HG02610 (cell line): ENCODE data around the gene VPS9D1.
"Not testable (repeated sequence)": the region's sequence is repeated elsewhere in the genome, so short reads cannot be mapped to it uniquely, and the experiment has no call there.

Experiments
- ATAC-seq: cut with Tn5 transposase; IDR thresholded peaks from one replicate; pipeline ENCODE4 v1.9.1; 2021; ENCODE audit warnings: mild to moderate bottlenecking, moderate library complexity; ENCODE audit not compliant: unreplicated experiment

VPS9D1 gene

GRCh38 chr16:89695086-89695874 lies 25.4 kb downstream of the VPS9D1 start:
- no peak for ATAC-seq

GRCh38 chr16:89694784-89695085 lies 26.0 kb downstream of the VPS9D1 start:
- ATAC-seq: not testable (repeated sequence)

GRCh38 chr16:89693931-89694783 lies 26.5 kb downstream of the VPS9D1 start:
- ATAC-seq: no peak

- ATAC-seq: no peak
These were observed 27.4 kb downstream of the VPS9D1 start for GRCh38 chr16:89693289-89693731.

- ATAC-seq: no peak
These were observed 28.6 kb downstream of the VPS9D1 start for GRCh38 chr16:89691986-89692569.

- ATAC-seq: no peak
These were observed 29.3 kb downstream of the VPS9D1 start for GRCh38 chr16:89691231-89691985.

- ATAC-seq: no peak
These were observed 30.3 kb downstream of the VPS9D1 start for GRCh38 chr16:89690392-89690901.

GRCh38 chr16:89689621-89690020 lies 31.1 kb downstream of the VPS9D1 start:
- not testable (repeated sequence) for ATAC-seq

GRCh38 chr16:89689142-89689541 lies 31.6 kb downstream of the VPS9D1 start:
- no peak for ATAC-seq

- no peak for ATAC-seq
These were observed 32.3 kb downstream of the VPS9D1 start for GRCh38 chr16:89688395-89688794.

- peak; percentile 22 for ATAC-seq
These were observed 33.4 kb downstream of the VPS9D1 start for GRCh38 chr16:89687092-89687940.

GRCh38 chr16:89686520-89687091 lies 34.1 kb downstream of the VPS9D1 start, which contains the start of gene CDK10:
Gene CDK10, plus strand, starts transcription at chr16:89686689. Its CDS starts 22 bp downstream, at chr16:89686711.
- peak; percentile 78 for ATAC-seq

GRCh38 chr16:89685916-89686315 lies 34.8 kb downstream of the VPS9D1 start:
- ATAC-seq: no peak

GRCh38 chr16:89678258-89678657 lies 42.4 kb downstream of the VPS9D1 start:
- no peak for ATAC-seq

- no peak for ATAC-seq
These were observed 48.3 kb downstream of the VPS9D1 start for GRCh38 chr16:89672177-89672941.

- ATAC-seq: not testable (repeated sequence)
These were observed 49.1 kb downstream of the VPS9D1 start for GRCh38 chr16:89671565-89671964.

- ATAC-seq: no peak
These were observed 49.9 kb downstream of the VPS9D1 start for GRCh38 chr16:89670496-89671431.
